Posterior cingulate gyrus (tissue), 11 donors: ENCODE data around the gene CALD1.

Experiments
- DNase-seq, 10 donors: peaks; one replicate each; pipeline versions ENCODE4 v3.0.0 to v3.0.0-alpha.2; 2020 to 2021; ENCODE audit warnings: mixed read lengths in 3 of 10
- intact Hi-C: fragments of 100-400 bp; cut with DNase I; formaldehyde crosslinking; loops from one replicate; pipeline ENCODE4 v1.15.1; 2023

The CALD1 gene

GRCh38 chr7:134778941-134779740, at the start of gene CALD1:
Gene CALD1, plus strand, starts transcription at chr7:134779634. Its CDS starts 88,100 bp downstream, at chr7:134867734.
- intact Hi-C loops, result no loop called here
- peak in 6 of 10 donors; percentile 8 to 80 (median 16) for DNase-seq

GRCh38 chr7:134729895-134730294, 49.5 kb upstream of the CALD1 start:
- intact Hi-C loops, result no loop called here
- no peak for DNase-seq

GRCh38 chr7:134730411-134730829, 49.0 kb upstream of the CALD1 start:
- intact Hi-C loops, result no loop called here
- no peak for DNase-seq

- DNase-seq, result no peak
- intact Hi-C loops, result no loop called here
These were observed 47.8 kb upstream of the CALD1 start for GRCh38 chr7:134731616-134732015.

GRCh38 chr7:134732728-134733127, 46.7 kb upstream of the CALD1 start:
- intact Hi-C loops, result no loop called here
- no peak for DNase-seq

GRCh38 chr7:134736381-134736780, 43.1 kb upstream of the CALD1 start:
- no peak for DNase-seq
- intact Hi-C loops, result no loop called here

- no peak for DNase-seq
- intact Hi-C loops, result no loop called here
These were observed 41.7 kb upstream of the CALD1 start for GRCh38 chr7:134737566-134738345.

GRCh38 chr7:134739362-134739761, 40.1 kb upstream of the CALD1 start:
- no peak for DNase-seq
- intact Hi-C loops, result no loop called here

- no peak for DNase-seq
- intact Hi-C loops, result no loop called here
These were observed 39.1 kb upstream of the CALD1 start for GRCh38 chr7:134740376-134740775.

- intact Hi-C loops, result no loop called here
These were observed 37.4 kb upstream of the CALD1 start for GRCh38 chr7:134741907-134742635.

GRCh38 chr7:134742688-134743350, 36.6 kb upstream of the CALD1 start:
- intact Hi-C loops, result no loop called here

More at GRCh38 chr7:134741907-134742635, 37.4 kb upstream of the CALD1 start:
- DNase-seq, result no peak

GRCh38 chr7:134744569-134744968, 34.9 kb upstream of the CALD1 start:
- intact Hi-C loops, result no loop called here
- DNase-seq, result no peak

More at GRCh38 chr7:134742688-134743350, 36.6 kb upstream of the CALD1 start:
- DNase-seq, result no peak

GRCh38 chr7:134747326-134747725, 32.1 kb upstream of the CALD1 start:
- intact Hi-C loops, result no loop called here

GRCh38 chr7:134750083-134751062, 29.1 kb upstream of the CALD1 start:
- intact Hi-C loops, result loop anchor here (5.0 kb wide), 1 partner anchor 58 kb away; no protein-coding TSS in a partner anchor
- DNase-seq, result peak in 5 of 10 donors; percentile 38 to 88 (median 65)

More at GRCh38 chr7:134747326-134747725, 32.1 kb upstream of the CALD1 start:
- DNase-seq, result no peak

- intact Hi-C loops, result loop anchor here (5.0 kb wide), 1 partner anchor 60 kb away; no protein-coding TSS in a partner anchor
- no peak for DNase-seq
These were observed 27.3 kb upstream of the CALD1 start for GRCh38 chr7:134752006-134752760.

GRCh38 chr7:134755422-134756022, 23.9 kb upstream of the CALD1 start:
- DNase-seq, result peak in 3 of 10 donors; percentile 14 to 33 (median 25)
- intact Hi-C loops, result no loop called here

- intact Hi-C loops, result no loop called here
- DNase-seq, result no peak
These were observed 21.5 kb upstream of the CALD1 start for GRCh38 chr7:134757938-134758337.

GRCh38 chr7:134758981-134759380, 20.5 kb upstream of the CALD1 start:
- no peak for DNase-seq
- intact Hi-C loops, result no loop called here
